HepG2 (cell line): Measurements from ENCODE around the gene NLE1. TPM values are rescaled to one million over a fixed set of nuclear protein-coding genes. Genes with fewer than 3 reads are reported as not detected.

Source experiments
- ATAC-seq: fragments of 200-7000 bp; cut with Tn5 transposase; 3 replicates; pipeline ENCODE4 v1.9.1; 2020; ENCODE audit warnings: mild to moderate bottlenecking, moderate library complexity
- BruUV-seq: library from RNA; stranded (reverse); fragments of 400-500 nt; replicated peaks from 2 replicates; lab custom pipeline; 2021; lab: Mats Ljungman, UMichigan
- CTCF ChIA-PET: fragments of 300-600 bp; formaldehyde crosslinking; extraction: SDS; loops from one replicate; lab custom pipeline; 2021; ENCODE audit warnings: low total read pairs, inconsistent platforms, low intra/inter-chr PET ratio; lab: Yijun Ruan, JAX
- POLR2A ChIA-PET: fragments of 350-600 bp; sonication (Branson Sonifier 250); formaldehyde crosslinking; loops from one replicate; lab custom pipeline; 2020; ENCODE audit warnings: antibody characterized with exemption, inconsistent platforms; lab: Yijun Ruan, JAX
- DNase-seq: peaks from one replicate; pipeline ENCODE4 v3.0.0-alpha.2; 2015; ENCODE audit warnings: low spot score
- FAIRE-seq: peaks from 3 replicates; lab custom pipeline; 2011; peaks lifted over from hg19 to GRCh38; lab: Jason Lieb, UNC
- H2AFZ ChIP-seq: one replicate; pipeline ENCODE4 v1.6.1; 2011; ENCODE audit warnings: low read length, inconsistent platforms
- H3K27ac ChIP-seq: fragments of 300-600 bp; 3 replicates; pipeline ENCODE4 v1.8.0; 2011; ENCODE audit warnings: mixed run types, mild to moderate bottlenecking, mixed read lengths, low read length, inconsistent platforms; ENCODE audit not compliant: insufficient read depth; ENCODE audit errors: extremely low read length
- H3K27me3 ChIP-seq, 2 experiments: fragments of 200-600 bp in 1 of 2; 2 replicates in 1 of 2; 3 replicates in 1 of 2; pipeline versions ENCODE4 v1.6.0 to v1.8.0; 2011; ENCODE audit warnings: low read length in 2 of 2, mild to moderate bottlenecking in 2 of 2, moderate library complexity in 2 of 2, inconsistent platforms in 1 of 2; ENCODE audit not compliant: insufficient read depth in 2 of 2, control insufficient read depth in 1 of 2
- H3K36me3 ChIP-seq, 2 experiments: fragments of 200-600 bp in 1 of 2; replicated peaks in 1 of 2; 2 replicates in 1 of 2; 3 replicates in 1 of 2; pipeline versions ENCODE4 v1.5.1 to v1.8.0; 2011; ENCODE audit warnings: low read length in 2 of 2, inconsistent platforms in 1 of 2; ENCODE audit not compliant: insufficient read depth in 2 of 2, control insufficient read depth in 1 of 2
- H3K4me1 ChIP-seq: 2 replicates; pipeline ENCODE4 v1.5.1; 2012; ENCODE audit warnings: low read length, inconsistent platforms; ENCODE audit not compliant: insufficient read depth
- H3K4me2 ChIP-seq: 2 replicates; pipeline ENCODE4 v1.6.0; 2011; ENCODE audit warnings: low read depth, low read length, inconsistent platforms
- H3K4me3 ChIP-seq, 3 experiments: fragments of 200-600 bp in 1 of 3; sonication (generic), shearing (Covaris generic) in 1 of 3; replicated peaks in 1 of 3; 2 replicates each; pipeline ENCODE4 v1.5.1; 2011 to 2016; ENCODE audit warnings: low read length in 3 of 3, inconsistent platforms in 2 of 3, low read depth in 2 of 3, mild to moderate bottlenecking in 2 of 3, control low read depth in 1 of 3, mixed read lengths in 1 of 3; ENCODE audit not compliant: insufficient read depth in 1 of 3
- H3K79me2 ChIP-seq: one replicate; pipeline ENCODE4 v1.6.1; 2011; ENCODE audit warnings: low read length, inconsistent platforms; ENCODE audit not compliant: insufficient read depth
- H3K9ac ChIP-seq: 2 replicates; pipeline ENCODE4 v1.6.0; 2011; ENCODE audit warnings: mild to moderate bottlenecking, low read depth, low read length, inconsistent platforms; ENCODE audit not compliant: insufficient read depth
- H3K9me3 ChIP-seq: 2 replicates; pipeline ENCODE4 v1.5.1; 2012; ENCODE audit warnings: mild to moderate bottlenecking, low read length
- H4K20me1 ChIP-seq: 2 replicates; pipeline ENCODE4 v1.6.0; 2011; ENCODE audit warnings: inconsistent platforms, mild to moderate bottlenecking, low read length, moderate library complexity; ENCODE audit not compliant: insufficient read depth
- CBFB ChIP-seq: sonication (generic); formaldehyde crosslinking; IDR thresholded peaks from 2 replicates; pipeline ENCODE4 v1.4.0; 2020; ENCODE audit warnings: missing genetic modification reagents
- ETV5 ChIP-seq: IDR thresholded peaks from 2 replicates; pipeline ENCODE4 v1.6.1; 2018; ENCODE audit warnings: missing biosample characterization, missing genetic modification reagents, inconsistent platforms, borderline replicate concordance
- HMG20B ChIP-seq: conservative IDR thresholded peaks from 2 replicates; pipeline ENCODE4 v1.6.1; 2016; ENCODE audit warnings: missing genetic modification reagents, missing compliant biosample characterization
- KAT8 ChIP-seq: IDR thresholded peaks from 2 replicates; pipeline ENCODE4 v1.6.1; 2016; ENCODE audit warnings: missing genetic modification reagents, missing compliant biosample characterization
- KLF13 ChIP-seq: sonication (generic); formaldehyde crosslinking; IDR thresholded peaks from 2 replicates; pipeline ENCODE4 v1.4.0; 2020; ENCODE audit warnings: mild to moderate bottlenecking, missing genetic modification reagents
- NR1H2 ChIP-seq: sonication (generic); formaldehyde crosslinking; IDR thresholded peaks from 2 replicates; pipeline ENCODE4 v1.8.1; 2022; ENCODE audit warnings: low read depth, missing genetic modification reagents, borderline replicate concordance
- PAX8 ChIP-seq: sonication (generic); formaldehyde crosslinking; IDR thresholded peaks from 2 replicates; pipeline ENCODE4 v1.8.0; 2022; ENCODE audit warnings: mild to moderate bottlenecking, missing genetic modification reagents, borderline replicate concordance
- ZBTB38 ChIP-seq: sonication (generic); formaldehyde crosslinking; IDR thresholded peaks from 2 replicates; pipeline ENCODE4 v1.5.1; 2020; ENCODE audit warnings: mild to moderate bottlenecking, missing genetic modification reagents
- ZFP62 ChIP-seq: sonication (generic); formaldehyde crosslinking; IDR thresholded peaks from 2 replicates; pipeline ENCODE4 v1.4.0; 2020; ENCODE audit warnings: missing genetic modification reagents
- ZNF570 ChIP-seq: sonication (generic); formaldehyde crosslinking; IDR thresholded peaks from 2 replicates; pipeline ENCODE4 v1.4.0; 2020; ENCODE audit warnings: mild to moderate bottlenecking, missing genetic modification reagents, borderline replicate concordance
- ZSCAN29 ChIP-seq: sonication (generic); formaldehyde crosslinking; conservative IDR thresholded peaks from 2 replicates; pipeline ENCODE4 v1.4.0; 2020; ENCODE audit warnings: mild to moderate bottlenecking, missing genetic modification reagents
- WGBS: methylation state at CpG from one replicate; pipeline ENCODE4 v1.1.6; 2017; ENCODE audit warnings: low lambda C conversion rate; 5-methylcytosine and 5-hydroxymethylcytosine counted together
- in situ Hi-C: cut with HindIII; loops from 2 replicates; pipeline ENCODE4 v1.10.0; 2017; ENCODE audit warnings: low pct_unique_long_range_greater_than_20kb; ENCODE audit not compliant: extremely low pct_ligation_motif_present
- intact Hi-C: fragments of 100-400 bp; cut with micrococcal nuclease; formaldehyde crosslinking; loops from one replicate; pipeline ENCODE4 v1.10.0; 2022; ENCODE audit not compliant: unreplicated experiment
- polyA plus RNA-seq, 8 experiments: library from polyadenylated mRNA; depleted of rRNA in 3 of 8; stranded (reverse) in 7 of 8; unstranded in 1 of 8; fragments of >200 nt; fragmentation: Illumina TruSeq in 4 of 8; extraction: Trizol in 4 of 8; gene quantifications; 2 replicates each; pipeline versions ENCODE4 v1.2.1 to v1.2.3, GENCODE V29; 2011 to 2016; ENCODE audit warnings: low read depth in 4 of 8, missing spikeins in 1 of 8, mixed read lengths in 1 of 8; ENCODE audit not compliant: insufficient read depth in 1 of 8
- total RNA-seq, 5 experiments: library from RNA; depleted of rRNA; stranded (reverse); fragments of >200 nt; fragmentation: Illumina TruSeq; extraction: Trizol; gene quantifications; 2 replicates each; pipeline ENCODE4 v1.2.3, GENCODE V29; 2016; ENCODE audit warnings: low read depth in 1 of 5
- TF ChIP-seq, protein P1 (sequence below): sonication (generic); formaldehyde crosslinking; IDR thresholded peaks from 2 replicates; pipeline ENCODE4 v1.5.0; 2020; ENCODE audit warnings: mild to moderate bottlenecking, missing genetic modification reagents
- TF ChIP-seq, protein P2 (sequence below): sonication (generic); formaldehyde crosslinking; IDR thresholded peaks from 2 replicates; pipeline ENCODE4 v1.8.0; 2022; ENCODE audit warnings: mild to moderate bottlenecking, missing genetic modification reagents; ENCODE audit not compliant: insufficient replicate concordance
- TF ChIP-seq, protein P3 (sequence below): sonication (generic); formaldehyde crosslinking; IDR thresholded peaks from 2 replicates; pipeline ENCODE4 v1.5.0; 2020; ENCODE audit warnings: mild to moderate bottlenecking, missing genetic modification reagents

NLE1 gene
- total and polyA plus RNA-seq, 2 of the 13 experiments (the other 11 are each of a cell fraction or from before 2014, with no cell fraction given): 20.3 to 34.5 TPM

DNA sequence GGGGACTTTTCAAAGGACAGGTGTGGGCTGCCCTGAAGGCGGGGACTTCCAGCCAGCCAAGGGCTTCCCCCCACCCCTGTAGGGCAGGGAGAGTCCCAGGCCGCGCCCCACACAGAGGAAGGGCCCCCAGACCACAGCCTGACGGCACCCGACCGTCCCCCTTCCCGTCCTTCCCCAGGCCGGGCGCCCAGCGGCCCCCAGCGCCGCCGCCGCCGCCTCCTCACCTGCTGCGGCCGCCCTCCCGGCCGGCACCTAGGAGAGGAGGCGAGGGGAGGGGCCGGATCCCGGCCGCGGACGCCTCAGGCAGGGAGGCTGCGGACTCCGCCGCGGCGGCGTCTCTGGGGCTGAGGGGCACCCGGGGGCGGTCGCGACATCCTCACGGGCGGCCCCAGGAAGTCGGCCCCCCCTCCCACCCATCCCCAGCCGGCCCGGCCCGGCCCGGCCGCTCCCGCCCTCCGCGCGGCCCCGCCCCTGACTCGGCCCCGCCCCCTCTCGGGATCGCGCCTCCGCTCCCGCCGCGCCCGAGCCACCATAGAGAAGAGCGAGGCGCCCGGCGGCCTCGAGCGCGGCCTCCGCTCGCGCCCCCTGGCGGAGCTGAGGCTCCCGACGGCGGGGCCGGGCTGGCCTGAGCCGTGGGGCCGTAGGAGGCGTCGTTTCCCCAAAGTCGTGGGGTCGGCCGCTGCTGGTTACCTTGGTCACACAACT, 53.1 kb downstream of the NLE1 start (continued):
- TF ChIP-seq, protein P1, sequence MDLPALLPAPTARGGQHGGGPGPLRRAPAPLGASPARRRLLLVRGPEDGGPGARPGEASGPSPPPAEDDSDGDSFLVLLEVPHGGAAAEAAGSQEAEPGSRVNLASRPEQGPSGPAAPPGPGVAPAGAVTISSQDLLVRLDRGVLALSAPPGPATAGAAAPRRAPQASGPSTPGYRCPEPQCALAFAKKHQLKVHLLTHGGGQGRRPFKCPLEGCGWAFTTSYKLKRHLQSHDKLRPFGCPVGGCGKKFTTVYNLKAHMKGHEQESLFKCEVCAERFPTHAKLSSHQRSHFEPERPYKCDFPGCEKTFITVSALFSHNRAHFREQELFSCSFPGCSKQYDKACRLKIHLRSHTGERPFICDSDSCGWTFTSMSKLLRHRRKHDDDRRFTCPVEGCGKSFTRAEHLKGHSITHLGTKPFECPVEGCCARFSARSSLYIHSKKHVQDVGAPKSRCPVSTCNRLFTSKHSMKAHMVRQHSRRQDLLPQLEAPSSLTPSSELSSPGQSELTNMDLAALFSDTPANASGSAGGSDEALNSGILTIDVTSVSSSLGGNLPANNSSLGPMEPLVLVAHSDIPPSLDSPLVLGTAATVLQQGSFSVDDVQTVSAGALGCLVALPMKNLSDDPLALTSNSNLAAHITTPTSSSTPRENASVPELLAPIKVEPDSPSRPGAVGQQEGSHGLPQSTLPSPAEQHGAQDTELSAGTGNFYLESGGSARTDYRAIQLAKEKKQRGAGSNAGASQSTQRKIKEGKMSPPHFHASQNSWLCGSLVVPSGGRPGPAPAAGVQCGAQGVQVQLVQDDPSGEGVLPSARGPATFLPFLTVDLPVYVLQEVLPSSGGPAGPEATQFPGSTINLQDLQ: 0 out of 2 replicates have a peak, but pooled peaks have one; percentile 61
- no peak for TF ChIP-seq CBFB

DNA sequence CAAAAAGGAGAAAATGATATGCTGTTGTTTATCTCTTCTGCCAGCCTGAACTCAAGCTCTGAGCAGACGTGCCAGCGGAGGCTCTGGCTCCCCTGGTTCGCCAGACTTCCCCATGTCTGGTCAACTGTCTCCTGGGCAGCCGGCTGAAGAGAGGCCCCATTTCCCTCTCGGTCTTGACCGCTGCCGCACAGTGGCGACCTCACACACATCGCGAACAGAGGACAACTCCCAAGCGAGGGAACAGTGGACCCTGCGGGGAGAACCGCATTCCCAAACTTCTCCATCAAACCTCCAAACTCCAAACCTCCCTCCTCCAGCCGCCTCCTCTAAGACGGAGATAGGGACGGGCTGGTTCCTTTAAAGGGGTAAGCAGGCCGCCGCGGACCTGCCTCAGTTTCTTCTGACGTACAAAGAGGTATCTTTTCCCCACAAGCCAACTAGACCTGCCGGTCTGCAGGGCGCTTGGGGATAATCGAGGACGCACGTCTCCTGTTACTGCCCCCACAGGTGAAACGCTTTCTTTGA, 53.7 kb downstream of the NLE1 start:
- DNase-seq (peak; percentile 49), ATAC-seq (peak; percentile 78), FAIRE-seq (no peak)
- in situ Hi-C loops (no loop called here), intact Hi-C loops (loop anchor here (1.0 to 5.0 kb wide), 3 partner anchors 25 to 66 kb away; partner anchors contain the start of genes RAD51D and RFFL)
- no peaks in the 10 kb centered on the region for H3K27me3 ChIP-seq
- 0% methylated on average over 10 of the region's 26 CpGs for WGBS
- ChIA-PET POLR2A (interaction anchor here (1.0 to 2.2 kb wide), 6 partner anchors 9 to 107 kb away, joined by 4 to 43 read pairs (median 10); partner anchors contain the start of gene RFFL), CTCF (interaction anchor here (1.2 to 3.0 kb wide), 3 partner anchors 31 to 90 kb away, joined by 4 to 21 read pairs (median 8); partner anchors contain the start of genes NLE1 and RAD51D)
- H3K9me3 ChIP-seq: no peaks in the 10 kb centered on the region
- H3K4me2 ChIP-seq: peak overlapping the region; percentile 82
- peaks cover 46% of the 10 kb centered on the region for H3K79me2 ChIP-seq
- H3K36me3 ChIP-seq: no peaks in the 10 kb centered on the region
- TSS peak; percentile 98 for BruUV-seq
- H3K4me3 ChIP-seq: peak overlapping the region; percentile 71 to 92 (median 72)
- no peaks in the 10 kb centered on the region for H4K20me1 ChIP-seq
- peak overlapping the region; percentile 80 for H3K9ac ChIP-seq
- peaks cover 49% of the 10 kb centered on the region for H3K4me1 ChIP-seq
- no peak overlapping the region for H2AFZ ChIP-seq
- peak overlapping the region; percentile 83 for H3K27ac ChIP-seq
- TF ChIP-seq ZSCAN29 (CRISPR knock-in tag) (no peak), ZFP62 (CRISPR knock-in tag) (no peak), KLF13 (CRISPR knock-in tag) (no peak), ETV5 (CRISPR knock-in tag) (no peak), PAX8 (no peak), ZBTB38 (CRISPR knock-in tag) (no peak), HMG20B (CRISPR knock-in tag) (no peak), NR1H2 (CRISPR knock-in tag) (no peak), KAT8 (no peak), ZNF570 (CRISPR knock-in tag) (no peak)
- TF ChIP-seq, protein P2, sequence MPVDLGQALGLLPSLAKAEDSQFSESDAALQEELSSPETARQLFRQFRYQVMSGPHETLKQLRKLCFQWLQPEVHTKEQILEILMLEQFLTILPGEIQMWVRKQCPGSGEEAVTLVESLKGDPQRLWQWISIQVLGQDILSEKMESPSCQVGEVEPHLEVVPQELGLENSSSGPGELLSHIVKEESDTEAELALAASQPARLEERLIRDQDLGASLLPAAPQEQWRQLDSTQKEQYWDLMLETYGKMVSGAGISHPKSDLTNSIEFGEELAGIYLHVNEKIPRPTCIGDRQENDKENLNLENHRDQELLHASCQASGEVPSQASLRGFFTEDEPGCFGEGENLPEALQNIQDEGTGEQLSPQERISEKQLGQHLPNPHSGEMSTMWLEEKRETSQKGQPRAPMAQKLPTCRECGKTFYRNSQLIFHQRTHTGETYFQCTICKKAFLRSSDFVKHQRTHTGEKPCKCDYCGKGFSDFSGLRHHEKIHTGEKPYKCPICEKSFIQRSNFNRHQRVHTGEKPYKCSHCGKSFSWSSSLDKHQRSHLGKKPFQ: no peak
- TF ChIP-seq, protein P3, sequence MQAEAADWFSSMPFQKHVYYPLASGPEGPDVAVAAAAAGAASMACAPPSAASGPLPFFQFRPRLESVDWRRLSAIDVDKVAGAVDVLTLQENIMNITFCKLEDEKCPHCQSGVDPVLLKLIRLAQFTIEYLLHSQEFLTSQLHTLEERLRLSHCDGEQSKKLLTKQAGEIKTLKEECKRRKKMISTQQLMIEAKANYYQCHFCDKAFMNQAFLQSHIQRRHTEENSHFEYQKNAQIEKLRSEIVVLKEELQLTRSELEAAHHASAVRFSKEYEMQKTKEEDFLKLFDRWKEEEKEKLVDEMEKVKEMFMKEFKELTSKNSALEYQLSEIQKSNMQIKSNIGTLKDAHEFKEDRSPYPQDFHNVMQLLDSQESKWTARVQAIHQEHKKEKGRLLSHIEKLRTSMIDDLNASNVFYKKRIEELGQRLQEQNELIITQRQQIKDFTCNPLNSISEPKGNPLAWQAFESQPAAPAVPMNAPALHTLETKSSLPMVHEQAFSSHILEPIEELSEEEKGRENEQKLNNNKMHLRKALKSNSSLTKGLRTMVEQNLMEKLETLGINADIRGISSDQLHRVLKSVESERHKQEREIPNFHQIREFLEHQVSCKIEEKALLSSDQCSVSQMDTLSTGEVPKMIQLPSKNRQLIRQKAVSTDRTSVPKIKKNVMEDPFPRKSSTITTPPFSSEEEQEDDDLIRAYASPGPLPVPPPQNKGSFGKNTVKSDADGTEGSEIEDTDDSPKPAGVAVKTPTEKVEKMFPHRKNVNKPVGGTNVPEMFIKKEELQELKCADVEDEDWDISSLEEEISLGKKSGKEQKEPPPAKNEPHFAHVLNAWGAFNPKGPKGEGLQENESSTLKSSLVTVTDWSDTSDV: 0 out of 2 replicates have a peak, but pooled peaks have one; percentile 33
